ENCODE data around the gene KLHL5. TPM values are rescaled to one million over a fixed set of nuclear protein-coding genes. Genes with fewer than 3 reads are reported as not detected.
A peak's percentile ranks its signal among the peaks of the same experiment; 100 is the strongest.

The KLHL5 gene
- total RNA-seq, 4 donors from 2014 or later = 26.1 to 67.1 (median 53.5) TPM

- peak; percentile 15 for ATAC-seq (ENCODE audit: low FRiP score)
Measured at GRCh38 chr4:39037491-39037825, 24.6 kb upstream of the KLHL5 start.

GRCh38 chr4:39037941-39038340 is 24.1 kb upstream of the KLHL5 start:
- TF ChIP-seq CTCF (IDR thresholded peaks at IDR 0.05) = no peak
- no peak for DNase-seq (ENCODE audit: low spot score)
- no peak for ATAC-seq (ENCODE audit: low FRiP score)

More at GRCh38 chr4:39037491-39037825, 24.6 kb upstream of the KLHL5 start:
- no peak for DNase-seq (ENCODE audit: low spot score)
- TF ChIP-seq CTCF (IDR thresholded peaks at IDR 0.05) = no peak

GRCh38 chr4:39039108-39039507 is 22.9 kb upstream of the KLHL5 start:
- DNase-seq (ENCODE audit: low spot score) (no peak), ATAC-seq (ENCODE audit: low FRiP score) (no peak)
- TF ChIP-seq CTCF (IDR thresholded peaks at IDR 0.05) = no peak

GRCh38 chr4:39042366-39042765 is 19.7 kb upstream of the KLHL5 start:
- no peak for TF ChIP-seq CTCF (IDR thresholded peaks at IDR 0.05)
- DNase-seq (ENCODE audit: low spot score) (no peak), ATAC-seq (ENCODE audit: low FRiP score) (no peak)

GRCh38 chr4:39043058-39043860 is 18.8 kb upstream of the KLHL5 start:
- DNase-seq (ENCODE audit: low spot score) (no peak), ATAC-seq (ENCODE audit: low FRiP score) (no peak)
- TF ChIP-seq CTCF (IDR thresholded peaks at IDR 0.05) = no peak

- DNase-seq (ENCODE audit: low spot score) (no peak), ATAC-seq (ENCODE audit: low FRiP score) (peak; percentile 20)
- no peak for TF ChIP-seq CTCF (IDR thresholded peaks at IDR 0.05)
Measured at GRCh38 chr4:39043861-39044363, 18.1 kb upstream of the KLHL5 start.

GRCh38 chr4:39044364-39044955 is 17.6 kb upstream of the KLHL5 start:
- DNase-seq (ENCODE audit: low spot score) = peak; percentile 85
- TF ChIP-seq CTCF (IDR thresholded peaks at IDR 0.05) = no peak
- peak; percentile 94 for ATAC-seq (ENCODE audit: low FRiP score)

Data from omental fat pad (tissue), 4 donors.